GM12872 (cell line): Measurements from ENCODE around the gene TXNDC2.

Source experiments
- CTCF ChIP-seq: IDR thresholded peaks from 3 replicates; pipeline ENCODE4 v1.5.1; 2011; ENCODE audit warnings: low read depth, mild to moderate bottlenecking, low read length, moderate library complexity; ENCODE audit not compliant: insufficient read depth

Gene TXNDC2

GRCh38 chr18:9861933-9862332, 23.8 kb upstream of the TXNDC2 start:
- TF ChIP-seq CTCF: no peak

GRCh38 chr18:9862686-9863085, 23.1 kb upstream of the TXNDC2 start:
- no peak for TF ChIP-seq CTCF

GRCh38 chr18:9863282-9863681, 22.5 kb upstream of the TXNDC2 start:
- no peak for TF ChIP-seq CTCF

- no peak for TF ChIP-seq CTCF
Observed at GRCh38 chr18:9865764-9866490, 19.8 kb upstream of the TXNDC2 start.

GRCh38 chr18:9866627-9867026, 19.1 kb upstream of the TXNDC2 start:
- TF ChIP-seq CTCF: no peak

- TF ChIP-seq CTCF: no peak
Observed at GRCh38 chr18:9867071-9867594, 18.6 kb upstream of the TXNDC2 start.

- TF ChIP-seq CTCF: no peak
Observed at GRCh38 chr18:9868857-9869714, 16.7 kb upstream of the TXNDC2 start.
